ENCODE measurements around the gene PTTG1IP.
"Not testable (repeated sequence)": the region's sequence is repeated elsewhere in the genome, so short reads cannot be mapped to it uniquely, and the experiment has no call there.

The PTTG1IP gene

DNA sequence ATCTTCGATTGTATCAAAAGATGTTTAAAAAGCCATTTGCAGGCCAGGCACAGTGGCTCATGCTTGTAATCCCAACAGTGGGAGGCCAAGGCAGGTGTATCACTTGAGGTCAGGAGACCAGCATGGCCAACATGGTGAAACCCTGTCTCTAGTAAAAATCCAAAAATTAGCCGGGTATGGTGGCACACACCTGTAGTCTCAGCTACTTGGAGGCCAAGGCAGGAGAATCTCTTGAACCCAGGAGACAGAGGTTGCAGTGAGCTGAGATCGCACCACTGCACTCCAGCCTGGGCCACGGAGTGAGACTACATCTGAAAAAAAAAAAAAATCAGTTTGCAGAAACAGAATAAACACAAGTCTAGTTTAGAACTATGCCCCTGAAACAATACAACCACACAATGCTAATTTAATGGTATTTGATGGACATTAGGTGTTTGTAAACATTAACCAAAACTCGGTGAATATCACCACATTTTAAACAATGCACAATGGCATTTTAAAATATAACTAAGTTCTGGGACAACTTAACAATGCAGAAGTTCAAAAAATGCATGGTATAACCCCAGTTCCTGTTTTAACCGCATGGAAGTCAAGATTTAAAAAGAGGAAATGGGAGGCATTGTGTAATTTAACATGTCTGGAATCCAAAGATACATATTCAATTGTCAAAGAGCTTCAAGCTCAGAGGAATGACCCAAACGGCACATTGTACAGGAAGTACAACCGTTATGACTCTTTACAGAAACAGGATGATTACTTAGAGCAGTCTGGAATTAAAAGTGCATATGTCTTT lies 7.1 kb upstream of the PTTG1IP start:
- DNase-seq = peak; percentile 83 to 97 (median 95)

DNA sequence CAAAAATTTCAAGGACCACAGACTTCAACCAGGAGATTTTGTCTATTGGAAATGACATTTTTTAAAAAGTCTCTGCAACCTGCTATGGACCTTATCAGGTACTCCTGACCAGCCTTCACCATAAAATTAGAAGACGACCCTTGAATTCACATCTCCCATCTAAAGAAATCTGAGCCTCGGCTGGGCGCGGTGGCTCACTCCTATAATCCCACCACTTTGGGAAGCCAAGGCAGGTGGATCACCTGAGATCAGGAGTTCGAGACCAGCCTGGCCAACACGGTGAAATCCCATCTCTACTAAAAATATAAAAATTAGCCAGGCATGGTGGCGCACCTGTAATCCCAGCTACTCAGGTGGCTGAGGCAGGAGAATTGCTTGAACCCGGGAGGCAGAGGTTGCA lies 5.7 kb upstream of the PTTG1IP start:
- DNase-seq = not testable (repeated sequence)

DNA sequence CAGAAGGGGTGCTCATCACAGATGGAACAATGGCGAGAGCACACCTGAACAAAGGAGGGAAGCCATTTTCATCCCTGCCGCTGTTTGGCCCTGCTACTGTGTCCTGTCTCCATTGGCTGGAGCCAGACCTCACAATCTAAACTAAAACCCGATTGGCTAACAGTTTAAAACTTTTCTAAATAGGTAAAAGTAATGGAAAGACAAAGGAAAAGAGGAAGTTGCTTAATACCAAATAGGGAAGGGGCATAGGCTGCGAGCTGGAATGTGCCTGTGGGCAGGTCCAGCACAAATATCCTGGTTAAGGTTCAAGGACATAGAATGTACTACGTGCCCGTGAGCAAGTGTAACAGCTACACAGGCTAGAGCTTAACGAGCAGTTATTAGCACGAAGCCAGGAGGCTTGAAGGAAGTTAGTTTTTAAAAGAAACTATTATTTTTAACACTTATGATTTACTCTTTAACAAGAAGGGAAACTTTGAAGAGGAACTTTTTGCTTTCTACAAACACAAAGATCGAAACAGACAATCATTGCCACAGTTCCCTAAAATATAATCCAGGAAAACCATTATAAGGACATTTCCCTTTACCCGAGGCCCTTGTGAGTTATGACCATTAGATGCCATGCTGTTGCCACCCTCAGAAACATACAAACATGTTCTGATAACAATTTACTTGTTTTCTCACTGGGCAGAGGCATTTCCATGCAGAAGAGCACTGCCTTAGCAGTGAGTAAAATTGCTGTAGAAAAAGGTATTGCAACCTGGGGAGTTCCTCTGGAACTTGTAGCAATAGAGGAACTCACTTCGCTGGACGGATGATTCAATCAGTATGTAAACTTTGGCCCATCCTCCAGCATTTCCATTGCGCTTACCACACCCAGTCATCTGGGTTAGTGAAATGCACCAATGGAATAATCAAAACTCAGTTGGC lies 4.8 kb upstream of the PTTG1IP start:
- DNase-seq = peak; percentile 84 to 94 (median 91)

DNA sequence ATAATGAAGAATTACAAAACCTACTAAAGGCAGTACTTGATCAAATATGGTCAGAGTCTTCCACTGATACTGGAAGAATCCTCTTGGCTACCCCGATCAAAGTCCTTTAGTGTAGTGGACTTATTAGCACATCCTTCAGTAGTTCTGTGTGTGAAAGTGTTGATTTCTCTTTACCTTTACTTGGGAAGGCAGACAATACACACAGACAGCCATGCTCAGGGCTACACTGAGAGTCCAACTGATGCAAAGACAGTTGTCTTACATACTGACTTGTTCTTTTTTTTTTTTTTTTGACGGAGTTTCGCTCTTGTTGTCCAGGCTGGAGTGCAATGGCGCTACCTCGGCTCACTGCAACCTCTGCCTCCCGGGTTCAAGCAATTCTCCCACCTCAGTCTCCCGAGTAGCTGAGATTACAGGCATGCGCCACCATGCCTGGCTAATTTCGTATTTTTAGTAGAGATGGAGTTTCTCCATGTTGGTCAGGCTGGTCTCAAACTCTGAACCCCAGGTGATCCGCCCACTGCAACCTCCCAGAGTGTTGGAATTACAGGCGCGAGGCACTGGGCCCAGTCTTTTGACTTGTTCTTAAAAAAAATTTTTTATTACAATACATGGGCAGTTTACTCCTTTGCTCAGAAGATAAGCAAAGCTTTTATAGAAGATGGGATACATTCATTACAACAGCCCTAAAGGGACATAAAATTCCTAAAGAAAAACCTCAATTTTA lies 3.5 kb upstream of the PTTG1IP start:
- no peak for DNase-seq

DNA sequence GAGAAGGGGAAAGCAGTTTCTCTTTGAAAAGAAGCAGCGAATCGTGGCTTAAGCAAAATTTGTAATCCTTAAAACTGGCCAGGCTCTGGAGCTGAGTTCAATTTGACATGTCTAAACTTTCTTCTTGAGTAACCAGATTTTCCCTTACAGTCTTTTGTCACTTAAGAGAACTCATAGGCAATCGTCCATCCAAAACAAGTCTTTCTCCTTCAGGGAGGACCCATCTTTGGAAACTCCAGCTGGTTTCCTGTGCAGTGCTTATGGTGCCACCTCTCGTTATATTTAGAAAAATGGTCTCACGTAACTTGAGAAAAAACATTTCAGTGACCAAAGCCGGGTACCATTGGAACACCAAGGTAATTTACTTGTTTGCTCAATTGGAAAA lies 1.8 kb upstream of the PTTG1IP start:
- peak; percentile 67 to 85 (median 78) for DNase-seq

DNA sequence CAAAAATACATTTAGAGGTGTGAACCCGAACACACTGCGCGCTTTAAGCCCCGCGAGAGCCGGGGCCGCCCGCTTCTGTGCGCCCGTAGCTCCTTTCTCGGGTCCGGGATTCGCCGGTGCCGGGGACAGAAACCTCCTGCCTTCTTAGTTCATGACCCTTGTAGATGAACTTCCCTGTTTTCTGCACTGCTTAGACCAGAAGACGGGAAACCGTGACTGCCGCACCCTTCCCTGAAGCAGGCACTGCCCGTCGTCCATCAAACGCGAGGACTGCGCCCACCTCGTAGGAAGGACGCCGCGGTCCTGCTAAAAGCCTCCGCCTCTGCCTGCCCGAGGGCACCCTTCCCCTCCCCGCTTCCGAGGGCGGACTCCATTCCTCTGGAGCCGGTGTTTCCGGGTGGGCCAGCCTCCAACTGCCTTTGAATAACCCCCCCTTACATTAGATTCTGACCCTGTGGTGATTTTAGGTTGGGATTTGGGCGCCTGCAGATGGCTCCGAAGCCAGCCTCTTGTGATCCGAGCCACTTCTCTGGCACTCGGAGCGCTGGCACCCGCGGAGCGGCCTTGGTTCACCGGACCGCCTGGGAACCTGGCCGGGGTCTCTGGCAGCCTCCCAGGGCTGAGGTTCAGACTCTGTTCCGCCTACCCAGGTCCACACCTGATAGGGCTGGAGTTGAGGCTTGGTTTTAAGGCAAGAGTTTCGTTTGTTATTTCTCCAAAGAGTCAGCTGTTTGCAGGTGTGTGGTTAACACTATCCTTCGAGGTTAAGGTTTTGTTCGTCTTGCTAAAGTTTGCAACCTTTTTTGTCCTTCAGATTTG lies 1.2 kb upstream of the PTTG1IP start:
- DNase-seq = peak; percentile 68 to 77 (median 72)

DNA sequence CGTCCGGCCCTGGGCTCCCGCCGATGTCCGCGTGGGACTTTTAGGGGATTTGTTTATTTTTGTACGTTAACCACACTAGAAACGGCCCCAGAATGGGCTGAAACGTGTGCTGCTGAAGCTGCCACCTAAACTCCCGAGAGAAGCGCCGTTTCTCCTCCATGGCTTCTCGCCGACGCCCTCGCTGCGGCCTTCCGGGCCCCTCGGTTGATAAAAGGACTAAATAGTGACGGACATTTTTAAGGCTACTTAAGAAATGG lies 678 bp upstream of the PTTG1IP start:
- DNase-seq = no peak

DNA sequence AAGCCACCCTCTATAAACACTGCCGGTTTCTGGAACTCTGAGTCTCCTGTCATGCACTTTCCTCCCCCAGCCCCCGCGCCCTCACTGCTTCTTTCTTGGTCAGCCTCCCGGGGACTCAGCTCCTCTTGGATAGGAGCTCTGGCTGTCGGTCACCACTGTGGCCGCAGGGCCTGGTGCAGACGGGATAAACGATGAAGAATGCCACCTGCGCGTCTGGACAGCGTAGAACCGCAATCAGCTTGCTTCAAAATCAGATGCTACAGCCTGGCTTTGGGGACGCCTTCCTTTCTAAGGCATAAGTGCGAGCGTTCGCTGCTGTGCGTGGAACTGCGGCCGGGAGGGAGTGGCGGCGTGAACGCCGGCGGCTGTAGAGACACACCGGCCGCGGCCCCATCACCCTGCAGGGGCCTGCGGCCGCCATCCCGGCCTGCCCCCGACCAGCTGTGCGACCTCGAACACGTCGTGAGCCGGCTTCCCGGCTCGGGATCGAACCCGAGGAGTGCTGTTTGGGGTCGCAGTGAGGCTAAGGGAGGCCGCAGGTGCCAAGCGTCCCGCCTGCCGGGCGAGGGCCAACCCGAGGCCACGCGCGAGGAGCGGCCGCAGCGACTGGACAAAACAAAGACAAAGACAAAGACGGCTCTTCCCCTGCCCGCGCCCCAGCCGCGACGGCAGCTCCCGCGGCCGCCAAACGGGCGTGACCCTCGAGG lies 688 bp downstream of the PTTG1IP start:
- peak; percentile 80 to 86 (median 83) for DNase-seq

DNA sequence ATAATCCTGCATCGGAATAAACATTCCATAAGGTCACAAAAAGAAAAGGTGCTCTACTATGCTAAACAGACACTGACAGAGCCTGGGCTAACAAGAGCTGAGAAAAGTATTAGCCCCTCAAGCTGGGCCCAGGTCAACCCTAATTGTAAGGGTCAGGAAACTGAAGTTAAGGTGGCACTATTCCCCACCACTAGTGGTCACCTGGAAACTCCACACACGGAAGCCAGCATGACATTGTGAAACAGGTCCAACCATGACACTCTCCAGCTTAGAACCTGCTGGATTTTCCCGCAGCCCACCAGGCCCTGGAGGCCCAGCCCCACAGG lies 1.2 kb downstream of the PTTG1IP start:
- DNase-seq = no peak

DNA sequence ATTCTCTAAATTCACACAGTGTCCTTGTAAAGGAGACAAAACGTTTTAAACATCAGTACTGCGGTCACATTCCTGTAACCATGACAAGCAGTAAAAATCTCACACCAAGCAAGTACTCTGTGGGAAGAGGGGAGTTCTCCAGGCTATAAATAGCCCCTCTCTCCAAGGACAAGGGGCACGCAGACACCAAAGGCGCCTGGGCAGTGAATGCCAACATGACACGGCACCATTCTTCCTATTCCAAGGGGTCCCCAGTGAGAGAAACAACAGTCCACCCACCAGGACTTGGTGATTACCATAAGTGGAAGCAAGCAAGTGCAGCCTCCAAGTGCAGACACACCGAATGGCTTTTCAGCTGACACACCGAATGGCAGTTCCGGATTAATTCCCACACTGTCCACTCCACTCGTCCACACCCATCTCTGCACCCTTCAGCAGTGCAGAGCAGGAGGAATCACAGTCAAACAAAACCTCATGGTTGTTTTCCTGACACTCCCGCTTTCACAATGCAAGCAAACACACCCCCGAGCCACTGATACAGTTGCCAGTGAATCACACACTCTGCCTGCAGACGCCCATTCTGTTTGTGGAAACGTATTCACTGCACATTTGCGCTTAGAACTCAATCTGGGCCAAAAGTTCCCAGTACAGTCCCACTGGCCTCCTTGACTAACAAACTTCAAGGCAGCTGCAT lies 1.8 kb downstream of the PTTG1IP start:
- DNase-seq = peak; percentile 80 to 86 (median 86)

DNA sequence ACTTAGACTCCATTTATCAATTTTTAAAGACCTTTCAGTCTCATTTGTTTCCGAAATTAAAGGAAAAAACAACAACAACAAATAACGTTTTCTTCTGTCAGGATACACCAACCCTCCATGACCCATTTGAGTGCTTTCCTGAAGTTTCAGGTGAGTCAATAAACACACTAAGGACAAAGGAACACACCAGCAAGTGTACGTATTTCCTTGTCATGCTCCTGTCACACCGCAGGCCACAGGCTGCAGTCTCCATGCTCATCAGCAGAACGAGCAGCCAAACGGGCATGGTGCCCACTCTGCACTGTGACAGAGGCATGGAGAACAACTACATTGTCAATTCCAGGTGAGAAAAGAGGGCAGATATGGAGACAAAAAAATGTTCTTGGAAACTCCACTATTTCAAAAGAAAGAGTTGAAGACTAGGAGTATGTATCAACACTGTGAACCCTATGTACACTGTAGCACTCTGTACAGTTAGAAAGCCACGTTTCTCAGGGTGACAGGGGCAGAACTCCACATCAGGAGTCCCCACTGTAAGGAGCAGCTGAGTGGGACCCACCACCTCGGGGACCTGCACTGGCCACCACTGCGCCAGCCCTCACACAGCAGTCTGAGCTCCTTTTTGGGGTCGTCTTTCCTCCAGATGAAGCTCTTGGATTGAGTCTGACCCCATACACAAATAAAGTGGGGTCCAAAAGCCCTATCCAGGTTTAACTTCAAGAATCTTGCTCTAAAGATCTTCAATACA lies 2.6 kb downstream of the PTTG1IP start:
- peak in 1 of 3 donors; percentile 29 for DNase-seq

DNA sequence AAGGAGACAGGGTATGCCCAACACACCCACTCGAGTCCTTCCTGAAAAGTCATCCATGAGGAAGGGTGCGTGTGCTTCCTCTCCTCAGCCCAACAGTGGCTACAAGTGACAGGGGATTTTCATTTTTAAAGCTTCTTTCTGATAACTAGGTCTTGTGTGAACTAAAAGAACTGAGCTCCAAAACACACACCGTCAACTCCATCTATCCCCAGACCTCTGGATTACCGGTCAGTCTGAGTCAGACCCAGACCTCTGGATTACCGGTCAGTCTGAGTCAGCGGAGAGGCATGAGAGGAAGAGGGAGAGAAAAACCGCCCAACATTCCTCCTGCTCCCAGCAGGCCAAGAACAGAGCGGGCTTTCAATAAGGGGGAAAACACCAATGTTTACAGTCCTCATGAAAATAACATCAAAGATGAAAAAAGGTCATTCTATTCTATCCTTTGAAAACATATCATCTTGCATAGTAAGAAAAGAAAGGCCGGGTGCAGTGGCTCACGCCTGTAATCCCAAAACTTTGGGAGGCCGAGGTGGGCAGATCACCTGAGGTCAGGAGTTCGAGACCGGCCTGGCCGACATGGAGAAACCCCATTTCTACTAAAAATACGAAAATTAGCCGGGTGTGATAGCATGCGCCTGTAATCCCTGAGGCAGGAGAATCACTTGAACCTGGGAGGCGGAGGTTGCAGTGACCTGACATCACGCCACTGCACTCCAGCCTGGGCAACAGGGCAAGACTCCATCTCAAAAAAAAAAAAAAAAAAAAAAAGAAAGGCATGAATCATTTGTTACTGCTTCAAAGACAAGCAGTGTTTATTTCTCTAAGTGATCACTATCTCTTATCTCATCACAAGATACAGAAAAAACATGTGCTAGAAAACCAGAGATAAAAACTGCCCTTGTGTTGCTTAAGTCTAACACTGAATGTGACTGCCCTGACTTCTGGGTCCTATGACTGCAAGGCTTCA lies 3.4 kb downstream of the PTTG1IP start:
- DNase-seq = peak; percentile 58 to 71 (median 61)

DNA sequence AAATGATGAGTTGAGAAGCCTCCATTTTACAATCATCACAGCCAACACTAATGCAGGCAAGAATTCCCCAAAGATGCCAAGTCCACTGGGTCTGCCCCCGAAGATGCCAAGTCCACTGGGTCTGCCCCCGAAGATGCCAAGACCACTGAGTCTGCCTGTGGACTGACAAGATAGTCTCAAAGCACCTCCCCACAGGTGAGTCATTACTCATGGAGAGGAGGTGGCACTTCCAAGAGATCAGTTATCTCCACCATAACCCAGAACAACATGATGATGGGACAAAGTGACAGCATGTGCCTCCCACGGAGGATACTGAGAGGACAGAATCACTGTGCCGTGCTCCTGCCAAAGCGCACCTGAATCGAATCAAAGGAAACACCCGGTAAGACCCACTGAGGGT lies 4.8 kb downstream of the PTTG1IP start:
- DNase-seq = no peak

DNA sequence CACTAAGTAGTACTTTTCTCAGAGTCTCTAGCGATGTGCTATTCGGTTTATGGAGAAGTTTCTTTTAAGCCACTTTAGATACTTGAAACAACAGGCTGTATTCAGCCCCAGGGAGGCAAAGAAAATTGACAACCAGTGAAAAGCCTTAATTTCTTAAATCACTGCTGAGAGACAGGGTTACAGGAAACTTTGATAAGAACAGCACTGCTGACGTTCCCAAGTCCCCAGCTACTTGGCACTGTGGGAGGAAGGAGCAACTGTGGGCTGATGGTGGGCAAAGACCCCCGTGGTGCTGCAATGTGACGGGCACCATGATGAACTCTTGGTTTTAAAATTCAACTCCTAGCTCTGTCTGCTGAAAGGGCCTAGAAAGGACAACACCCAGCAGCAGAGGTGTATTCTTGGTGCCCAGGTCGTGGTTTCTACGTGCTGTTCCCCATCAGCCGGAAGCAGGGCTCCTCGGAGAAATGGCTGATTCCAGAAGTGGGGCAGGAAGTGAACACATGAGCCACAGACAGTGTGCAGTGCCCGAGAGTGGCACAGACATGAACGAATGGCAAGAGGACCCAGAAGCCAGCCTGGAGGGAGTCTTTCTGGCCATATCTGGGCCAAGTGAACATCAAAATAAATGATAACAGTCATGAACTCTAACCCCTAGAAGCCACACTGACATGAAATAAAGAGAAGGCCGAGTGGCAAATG lies 5.3 kb downstream of the PTTG1IP start:
- DNase-seq = peak in 1 of 3 donors; percentile 39

DNA sequence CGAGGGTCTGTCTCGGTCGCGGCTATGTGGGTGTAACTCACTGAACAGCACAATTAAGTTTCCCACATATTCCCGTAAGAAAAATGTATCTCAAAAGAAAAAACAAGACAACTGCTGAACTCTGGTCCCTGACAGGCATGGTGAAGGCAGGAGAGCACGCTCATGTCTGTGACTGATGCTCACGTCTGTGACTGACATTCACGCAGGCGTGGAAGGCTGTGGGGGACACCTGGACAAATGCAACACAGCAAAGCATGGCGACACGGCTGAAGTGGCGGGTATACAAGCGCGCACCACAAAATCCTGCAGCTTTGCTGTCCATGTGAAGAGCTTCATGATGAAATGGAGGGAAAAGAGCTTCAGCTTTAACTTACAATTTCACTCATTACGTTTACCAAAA lies 6.0 kb downstream of the PTTG1IP start:
- no peak for DNase-seq

DNA sequence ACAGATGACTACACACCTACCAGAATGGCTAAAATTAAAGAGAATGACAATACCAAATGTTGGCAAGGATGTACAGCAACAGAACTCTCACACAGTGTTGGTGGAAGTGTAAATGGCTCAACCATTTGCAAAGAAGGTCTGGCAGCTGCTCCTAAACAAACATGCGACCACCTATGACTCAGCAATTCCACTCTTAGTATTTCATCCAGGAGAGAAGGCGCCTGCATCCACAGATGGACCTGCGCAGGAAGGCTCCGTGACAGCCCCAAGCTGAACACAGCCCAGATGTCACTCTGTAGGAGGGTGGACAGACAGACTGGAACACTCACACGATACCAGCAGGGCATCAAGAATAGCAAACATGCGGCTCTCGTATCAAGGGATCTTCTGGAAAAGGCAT lies 6.7 kb downstream of the PTTG1IP start:
- DNase-seq = no peak

DNA sequence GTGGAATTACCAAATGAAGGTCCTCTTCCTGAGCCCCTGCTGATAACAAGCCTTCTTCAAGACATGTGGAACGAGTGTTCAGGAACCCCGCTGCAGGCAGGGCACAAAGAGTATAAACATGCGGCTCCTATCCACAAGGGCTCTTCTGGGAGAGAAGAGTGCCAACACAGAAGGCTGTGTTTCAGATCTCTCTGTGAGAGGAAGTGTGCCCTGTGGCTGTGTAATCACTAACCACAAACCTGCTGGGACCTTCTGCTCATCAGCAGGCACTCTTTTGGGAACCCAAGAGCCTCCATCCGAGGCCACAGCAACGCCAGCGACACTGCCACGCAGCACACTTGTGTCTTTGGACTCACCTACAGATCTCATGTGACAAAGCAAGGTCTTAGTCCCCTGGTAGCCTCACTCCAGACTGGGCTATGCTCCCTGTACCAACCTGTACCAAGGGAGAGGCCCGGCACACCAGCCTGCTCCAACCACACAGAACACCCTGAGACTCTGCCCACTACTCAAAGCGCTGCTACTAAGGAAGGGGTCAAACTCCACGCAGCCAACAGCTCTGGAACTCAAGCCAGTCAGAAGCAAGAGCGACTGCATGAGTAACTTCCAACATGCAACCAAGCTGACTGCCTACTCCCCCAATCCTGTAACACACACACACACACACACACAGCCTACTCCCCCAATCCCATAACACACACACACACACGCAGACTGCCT lies 7.8 kb downstream of the PTTG1IP start:
- DNase-seq = peak; percentile 53 to 60 (median 53)
